ENCODE results near the gene EVI2A.
"Not testable (repeated sequence)": the region's sequence is repeated elsewhere in the genome, so short reads cannot be mapped to it uniquely, and the experiment has no call there.

The EVI2A gene

GRCh38 chr17:31321966-31322365 lies 544 bp upstream of the EVI2A start:
- Histone ChIP-seq H3K27me3 (ENCODE audit: low read depth) (no peaks in the 10 kb centered on the region), H3K4me1 (peaks cover 2% of the 10 kb centered on the region; the same call in 1 of the 2 replicates), H3K36me3 (replicated peaks) (peaks cover 5% of the 10 kb centered on the region), H3K9me3 (no peaks in the 10 kb centered on the region), H3K4me3 (no peak overlapping the region)
- DNase-seq (ENCODE audit: low spot score in 2 of 2), result no peak
- in situ Hi-C loops (cut with MboI; ENCODE audit: low sequenced_read_pairs), result no loop called here

- Histone ChIP-seq H3K9me3 (no peaks in the 10 kb centered on the region), H3K4me1 (peaks cover 2% of the 10 kb centered on the region; the same call in 1 of the 2 replicates), H3K36me3 (replicated peaks) (no peaks in the 10 kb centered on the region), H3K4me3 (no peak overlapping the region), H3K27me3 (ENCODE audit: low read depth) (no peaks in the 10 kb centered on the region)
- no peak for DNase-seq (ENCODE audit: low spot score in 2 of 2)
- in situ Hi-C loops (cut with MboI; ENCODE audit: low sequenced_read_pairs), result no loop called here
These were observed 631 bp downstream of the EVI2A start for GRCh38 chr17:31320791-31321190.

DNA sequence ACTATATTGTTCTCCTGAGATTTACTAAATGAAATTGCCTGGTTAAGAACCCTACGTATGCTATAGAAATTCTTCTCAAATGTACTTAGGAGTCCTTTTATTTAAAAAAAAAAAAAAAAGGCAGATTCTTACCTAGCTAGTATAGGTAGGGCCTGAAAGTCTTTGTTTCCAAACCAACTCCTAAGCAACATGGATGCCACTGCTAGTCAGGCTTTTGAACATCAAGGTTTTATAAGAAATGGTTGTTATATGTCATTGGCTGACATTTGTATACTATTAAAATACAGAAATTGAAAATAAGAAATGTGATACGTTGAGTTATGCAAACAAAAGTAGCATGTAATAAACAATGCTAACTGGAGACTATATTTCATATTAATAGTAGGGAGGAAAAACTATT lies 1.2 kb downstream of the EVI2A start:
- no peak for DNase-seq (ENCODE audit: low spot score in 2 of 2)
- Histone ChIP-seq H3K36me3 (replicated peaks) (no peaks in the 10 kb centered on the region), H3K27me3 (ENCODE audit: low read depth) (no peaks in the 10 kb centered on the region), H3K9me3 (no peaks in the 10 kb centered on the region), H3K4me1 (peaks cover 2% of the 10 kb centered on the region; the same call in 1 of the 2 replicates), H3K4me3 (no peak overlapping the region)
- in situ Hi-C loops (cut with MboI; ENCODE audit: low sequenced_read_pairs), result no loop called here

DNA sequence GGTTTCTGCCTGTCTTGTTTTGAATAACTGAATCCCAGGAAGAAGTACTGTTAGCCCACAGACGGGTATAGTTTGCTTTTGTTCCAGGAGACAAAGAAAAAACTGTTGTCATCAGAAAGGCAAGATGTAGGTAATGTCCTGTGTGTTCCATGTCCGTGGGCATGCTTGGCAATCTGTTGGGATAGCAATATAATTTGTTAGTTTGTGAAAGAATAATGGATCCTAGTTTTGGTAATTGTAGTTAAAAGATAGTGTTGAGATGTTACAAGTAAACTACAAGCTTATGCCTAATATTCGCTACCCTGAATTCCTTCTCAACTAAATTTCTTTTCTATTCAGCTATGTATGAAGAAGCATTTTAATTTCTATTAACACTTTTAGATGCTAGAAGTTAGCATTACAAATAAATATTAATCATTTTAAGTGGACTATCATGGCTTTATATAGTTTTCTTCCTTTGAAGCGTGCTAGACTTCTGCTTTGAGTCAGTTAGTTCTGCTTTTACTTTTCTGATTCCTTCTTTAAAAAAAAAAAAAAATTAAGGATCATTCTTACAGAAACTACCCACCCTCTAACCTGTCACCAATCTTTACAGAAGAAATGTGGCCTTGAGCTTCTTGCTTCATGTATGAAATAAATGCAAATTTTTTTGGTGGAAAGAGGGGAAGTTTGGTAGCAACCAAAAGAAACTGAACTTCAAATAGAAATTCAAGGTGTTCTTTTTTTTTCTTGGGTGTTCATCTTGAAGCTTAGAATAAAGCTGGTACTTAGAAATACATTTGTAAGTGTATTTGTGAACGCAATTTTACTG lies 2.4 kb downstream of the EVI2A start:
- Histone ChIP-seq H3K9me3 (no peaks in the 10 kb centered on the region), H3K36me3 (replicated peaks) (no peaks in the 10 kb centered on the region), H3K4me3 (no peak overlapping the region), H3K4me1 (peaks cover 8% of the 10 kb centered on the region; the same call in 1 of the 2 replicates), H3K27me3 (ENCODE audit: low read depth) (no peaks in the 10 kb centered on the region)
- DNase-seq (ENCODE audit: low spot score in 2 of 2), result no peak
- in situ Hi-C loops (cut with MboI; ENCODE audit: low sequenced_read_pairs), result no loop called here

DNA sequence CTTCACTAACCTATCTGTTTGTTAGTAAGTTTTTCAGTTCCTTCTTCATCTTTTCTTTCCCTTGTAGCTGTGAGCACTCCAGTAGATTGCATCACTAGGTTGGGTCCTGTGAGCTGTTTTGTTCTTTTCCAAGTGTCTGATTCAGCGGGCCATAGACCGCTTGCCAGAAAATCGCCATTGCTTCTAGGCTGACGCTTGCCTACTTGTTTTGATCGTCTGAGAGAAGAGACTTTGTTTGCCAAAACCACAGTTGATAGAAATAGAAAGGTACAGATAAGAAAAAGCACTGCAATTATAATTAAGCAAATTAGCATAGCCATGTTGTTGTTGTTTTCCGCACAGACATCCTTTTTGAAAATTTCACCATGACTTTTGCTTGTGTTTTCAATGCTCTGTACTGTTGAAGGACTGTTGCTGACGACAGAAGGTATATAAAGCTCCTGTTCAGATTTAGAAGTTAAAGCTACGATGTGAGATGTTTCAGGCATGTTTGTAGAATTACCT lies 3.1 kb downstream of the EVI2A start:
- no peak for DNase-seq (ENCODE audit: low spot score in 2 of 2)
- no peak overlapping the region for H3K4me3 ChIP-seq
- in situ Hi-C loops (cut with MboI; ENCODE audit: low sequenced_read_pairs), result no loop called here
- H3K36me3 ChIP-seq (replicated peaks), result no peaks in the 10 kb centered on the region
- no peaks in the 10 kb centered on the region for H3K9me3 ChIP-seq
- peaks cover 8% of the 10 kb centered on the region; the same call in 1 of the 2 replicates for H3K4me1 ChIP-seq
- H3K27me3 ChIP-seq (ENCODE audit: low read depth), result no peaks in the 10 kb centered on the region

DNA sequence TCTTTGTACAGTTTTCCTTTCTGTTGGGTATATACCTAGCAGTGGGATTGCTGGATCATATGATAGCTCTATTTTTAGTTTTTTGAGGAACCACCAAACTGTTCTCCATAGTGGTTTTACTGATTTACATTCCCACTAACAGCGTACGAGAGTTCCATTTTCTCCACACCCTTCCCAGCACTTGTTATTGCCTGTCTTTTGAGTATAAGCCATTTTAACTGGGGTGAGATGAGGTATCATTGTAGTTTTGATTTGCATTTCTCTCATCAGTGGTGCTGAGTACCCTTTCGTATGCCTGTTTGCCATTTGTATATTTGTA lies 6.7 kb downstream of the EVI2A start:
- DNase-seq (ENCODE audit: low spot score in 2 of 2), result no peak
- Histone ChIP-seq H3K9me3 (no peaks in the 10 kb centered on the region), H3K4me3 (no peak overlapping the region), H3K4me1 (peaks cover 8% of the 10 kb centered on the region; the same call in 1 of the 2 replicates), H3K27me3 (ENCODE audit: low read depth) (no peaks in the 10 kb centered on the region), H3K36me3 (replicated peaks) (no peaks in the 10 kb centered on the region)
- in situ Hi-C loops (cut with MboI; ENCODE audit: low sequenced_read_pairs), result no loop called here

DNA sequence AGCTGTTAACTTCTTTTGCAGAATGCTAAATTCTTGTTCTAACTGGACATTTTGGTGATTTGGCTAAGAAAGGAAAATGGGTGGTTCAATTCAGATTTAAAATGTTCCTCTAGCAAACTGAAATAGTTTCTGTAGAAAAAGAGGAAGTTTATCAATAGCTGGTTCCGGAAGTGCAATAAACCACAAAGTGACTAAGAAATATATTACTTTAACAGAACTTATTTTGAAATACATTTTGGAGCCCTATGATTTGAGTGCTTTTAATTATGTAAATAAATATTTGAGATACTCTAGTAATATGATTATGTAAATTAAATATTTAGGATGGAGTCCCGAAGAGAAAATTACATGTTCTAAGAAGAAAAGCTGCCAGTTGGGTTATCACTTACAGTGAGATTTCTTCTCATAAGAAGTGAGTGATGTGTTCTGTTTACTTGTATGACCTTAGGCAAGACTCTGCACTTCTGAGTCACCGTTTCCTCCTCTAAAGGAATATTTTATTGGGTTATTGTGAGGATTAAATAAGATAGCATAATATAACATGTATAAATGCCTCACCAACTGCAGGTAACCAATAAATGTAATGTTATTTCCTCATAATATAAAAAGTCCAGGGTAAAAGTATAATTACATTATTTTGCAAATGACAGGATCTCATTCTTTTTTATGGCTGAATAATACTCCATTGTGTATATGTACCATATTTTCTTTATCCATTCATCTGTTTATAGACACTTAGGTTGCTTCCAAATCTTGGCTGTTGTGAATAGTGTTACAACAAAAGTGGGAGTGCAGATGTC lies 7.2 kb downstream of the EVI2A start, which contains the start of gene EVI2B:
Gene EVI2B (minus strand): TSS at position 73 of the 800 bp plus-strand sequence. CDS start 8,445 bp downstream, outside the sequence.
- in situ Hi-C loops (cut with MboI; ENCODE audit: low sequenced_read_pairs), result no loop called here
- no peak within 1 kb of the TSS for H3K4me3 ChIP-seq
- H3K4me1 ChIP-seq, result peaks cover 8% of the 10 kb centered on the region; the same call in 1 of the 2 replicates
- peak in 1 of 2 experiments; percentile 14 for DNase-seq (ENCODE audit: low spot score in 2 of 2)
- H3K27me3 ChIP-seq (ENCODE audit: low read depth), result no peaks in the 10 kb centered on the region
- H3K9me3 ChIP-seq, result no peaks in the 10 kb centered on the region
- no peaks in the 10 kb centered on the region for H3K36me3 ChIP-seq (replicated peaks)

DNA sequence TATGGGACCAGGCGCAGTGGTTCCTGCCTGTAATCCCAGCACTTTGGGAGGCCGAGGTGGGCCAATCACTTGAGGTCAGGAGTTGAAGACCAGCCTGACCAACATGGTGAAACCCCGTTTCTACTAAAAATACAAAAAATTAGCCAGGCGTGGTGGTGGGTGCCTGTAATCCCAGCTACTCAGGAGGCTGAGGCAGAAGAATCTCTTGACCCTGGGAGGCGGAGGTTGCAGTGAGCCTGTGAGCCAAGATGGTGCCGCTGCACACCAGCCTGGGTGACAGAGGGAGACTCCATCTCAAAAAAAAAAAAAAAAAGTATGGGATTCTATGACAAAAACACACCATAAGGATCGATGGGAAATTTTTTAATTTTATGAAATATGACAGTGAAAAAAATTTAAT lies 9.2 kb downstream of the EVI2A start:
- H3K4me3 ChIP-seq; DNase-seq (ENCODE audit: low spot score in 2 of 2); H3K9me3 ChIP-seq; in situ Hi-C loops (cut with MboI; ENCODE audit: low sequenced_read_pairs); H3K4me1 ChIP-seq; H3K27me3 ChIP-seq (ENCODE audit: low read depth); H3K36me3 ChIP-seq (replicated peaks): not testable (repeated sequence)

GRCh38 chr17:31311526-31311925 lies 9.9 kb downstream of the EVI2A start:
- DNase-seq (ENCODE audit: low spot score in 2 of 2), result no peak
- Histone ChIP-seq H3K4me1 (peaks cover 6% of the 10 kb centered on the region; the same call in 1 of the 2 replicates), H3K27me3 (ENCODE audit: low read depth) (no peaks in the 10 kb centered on the region), H3K9me3 (no peaks in the 10 kb centered on the region), H3K36me3 (replicated peaks) (no peaks in the 10 kb centered on the region), H3K4me3 (no peak overlapping the region)
- in situ Hi-C loops (cut with MboI; ENCODE audit: low sequenced_read_pairs), result no loop called here

DNA sequence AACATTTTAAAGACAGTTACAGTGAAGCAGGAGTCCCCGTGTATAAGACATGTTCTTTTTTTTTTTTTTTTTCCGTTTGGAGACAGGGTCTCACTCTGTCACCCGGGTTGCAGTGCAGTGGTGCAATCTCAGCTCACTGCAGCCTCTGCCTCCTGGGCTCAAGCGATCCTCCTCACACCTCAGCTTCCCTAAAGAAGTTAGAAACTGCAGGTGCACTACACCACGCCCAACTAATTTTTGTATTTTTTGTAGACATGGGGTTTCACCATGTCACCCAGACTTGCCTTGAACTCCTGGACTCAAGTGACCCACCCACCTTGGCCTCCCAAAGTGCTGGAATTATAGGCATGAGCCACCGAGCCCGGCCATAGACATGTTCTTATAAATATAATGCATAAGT lies 10.5 kb downstream of the EVI2A start:
- in situ Hi-C loops (cut with MboI; ENCODE audit: low sequenced_read_pairs), result no loop called here
- no peak for DNase-seq (ENCODE audit: low spot score in 2 of 2)
- H3K4me1 ChIP-seq, result peaks cover 6% of the 10 kb centered on the region; the same call in 1 of the 2 replicates
- H3K9me3 ChIP-seq, result no peaks in the 10 kb centered on the region
- no peaks in the 10 kb centered on the region for H3K27me3 ChIP-seq (ENCODE audit: low read depth)
- H3K4me3 ChIP-seq, result no peak overlapping the region
- H3K36me3 ChIP-seq (replicated peaks), result no peaks in the 10 kb centered on the region

- Histone ChIP-seq H3K27me3 (ENCODE audit: low read depth) (no peaks in the 10 kb centered on the region), H3K9me3 (no peaks in the 10 kb centered on the region), H3K4me1 (peaks cover 6% of the 10 kb centered on the region; the same call in 1 of the 2 replicates), H3K4me3 (no peak overlapping the region), H3K36me3 (replicated peaks) (no peaks in the 10 kb centered on the region)
- in situ Hi-C loops (cut with MboI; ENCODE audit: low sequenced_read_pairs), result no loop called here
- no peak for DNase-seq (ENCODE audit: low spot score in 2 of 2)
These were observed 11.2 kb downstream of the EVI2A start for GRCh38 chr17:31310260-31310659.

- in situ Hi-C loops (cut with MboI; ENCODE audit: low sequenced_read_pairs), result no loop called here
- no peak overlapping the region for H3K4me3 ChIP-seq
- H3K36me3 ChIP-seq (replicated peaks), result no peaks in the 10 kb centered on the region
- H3K27me3 ChIP-seq (ENCODE audit: low read depth), result no peaks in the 10 kb centered on the region
- DNase-seq (ENCODE audit: low spot score in 2 of 2), result no peak
- no peaks in the 10 kb centered on the region; the same call in 1 of the 2 replicates for H3K4me1 ChIP-seq
- no peaks in the 10 kb centered on the region for H3K9me3 ChIP-seq
These were observed 11.9 kb downstream of the EVI2A start for GRCh38 chr17:31309556-31309955.

GRCh38 chr17:31308372-31309334 lies 12.8 kb downstream of the EVI2A start:
- Histone ChIP-seq H3K9me3 (no peaks in the 10 kb centered on the region), H3K4me3 (no peak overlapping the region), H3K36me3 (replicated peaks) (no peaks in the 10 kb centered on the region), H3K27me3 (ENCODE audit: low read depth) (no peaks in the 10 kb centered on the region), H3K4me1 (no peaks in the 10 kb centered on the region; the same call in 1 of the 2 replicates)
- DNase-seq (ENCODE audit: low spot score in 2 of 2), result no peak
- in situ Hi-C loops (cut with MboI; ENCODE audit: low sequenced_read_pairs), result no loop called here

All from HAP-1 (cell line).